ENCODE data around the gene PCSK6.

Gene PCSK6

GRCh38 chr15:101372149-101372577, 117.3 kb downstream of the PCSK6 start:
- no peaks in the 10 kb centered on the region for H3K79me2 ChIP-seq (ENCODE audit: control insufficient read depth, low read length)
- no peaks in the 10 kb centered on the region for H3F3A ChIP-seq (ENCODE audit: control insufficient read depth, insufficient read depth)
- no peaks in the 10 kb centered on the region for H3K9me2 ChIP-seq (replicated peaks; ENCODE audit: control insufficient read depth, low read length)
- H3K4me1 ChIP-seq (ENCODE audit: control insufficient read depth, low read length): no peaks in the 10 kb centered on the region
- H3K27me3 ChIP-seq (ENCODE audit: control insufficient read depth, low read length): peaks cover 3% of the 10 kb centered on the region; the same call in 1 of the 2 replicates
- no peak overlapping the region for H3K4me2 ChIP-seq (ENCODE audit: low read length)
- no peaks in the 10 kb centered on the region for H3K36me3 ChIP-seq (ENCODE audit: control insufficient read depth, low read length)
- no peaks in the 10 kb centered on the region for H3K9me3 ChIP-seq (ENCODE audit: control insufficient read depth, insufficient read depth, low read length)
- TF ChIP-seq, protein P1, sequence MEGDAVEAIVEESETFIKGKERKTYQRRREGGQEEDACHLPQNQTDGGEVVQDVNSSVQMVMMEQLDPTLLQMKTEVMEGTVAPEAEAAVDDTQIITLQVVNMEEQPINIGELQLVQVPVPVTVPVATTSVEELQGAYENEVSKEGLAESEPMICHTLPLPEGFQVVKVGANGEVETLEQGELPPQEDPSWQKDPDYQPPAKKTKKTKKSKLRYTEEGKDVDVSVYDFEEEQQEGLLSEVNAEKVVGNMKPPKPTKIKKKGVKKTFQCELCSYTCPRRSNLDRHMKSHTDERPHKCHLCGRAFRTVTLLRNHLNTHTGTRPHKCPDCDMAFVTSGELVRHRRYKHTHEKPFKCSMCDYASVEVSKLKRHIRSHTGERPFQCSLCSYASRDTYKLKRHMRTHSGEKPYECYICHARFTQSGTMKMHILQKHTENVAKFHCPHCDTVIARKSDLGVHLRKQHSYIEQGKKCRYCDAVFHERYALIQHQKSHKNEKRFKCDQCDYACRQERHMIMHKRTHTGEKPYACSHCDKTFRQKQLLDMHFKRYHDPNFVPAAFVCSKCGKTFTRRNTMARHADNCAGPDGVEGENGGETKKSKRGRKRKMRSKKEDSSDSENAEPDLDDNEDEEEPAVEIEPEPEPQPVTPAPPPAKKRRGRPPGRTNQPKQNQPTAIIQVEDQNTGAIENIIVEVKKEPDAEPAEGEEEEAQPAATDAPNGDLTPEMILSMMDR (IDR thresholded peaks at IDR 0.05; ENCODE audit: low read depth, low read length, poor library complexity, severe bottlenecking): no peak
- TF ChIP-seq EZH2phosphoT487 (IDR thresholded peaks at IDR 0.05; ENCODE audit: borderline replicate concordance, low read length): no peak
- no peak overlapping the region for H3K27ac ChIP-seq (ENCODE audit: low read depth, low read length)
- no peaks in the 10 kb centered on the region for H4K20me1 ChIP-seq (ENCODE audit: control insufficient read depth, insufficient read depth, low read depth, low read length)
- no peak overlapping the region for H3K4me3 ChIP-seq (ENCODE audit: low read length)

GRCh38 chr15:101371519-101371918, 118.0 kb downstream of the PCSK6 start:
- no peak overlapping the region for H3K27ac ChIP-seq (ENCODE audit: low read depth, low read length)

GRCh38 chr15:101371081-101371480, 118.4 kb downstream of the PCSK6 start:
- Histone ChIP-seq H3F3A (ENCODE audit: control insufficient read depth, insufficient read depth) (no peaks in the 10 kb centered on the region), H3K27ac (ENCODE audit: low read depth, low read length) (no peak overlapping the region), H3K4me3 (ENCODE audit: low read length) (no peak overlapping the region), H4K20me1 (ENCODE audit: control insufficient read depth, insufficient read depth, low read depth, low read length) (no peaks in the 10 kb centered on the region), H3K9me3 (ENCODE audit: control insufficient read depth, insufficient read depth, low read length) (no peaks in the 10 kb centered on the region), H3K36me3 (ENCODE audit: control insufficient read depth, low read length) (no peaks in the 10 kb centered on the region), H3K79me2 (ENCODE audit: control insufficient read depth, low read length) (no peaks in the 10 kb centered on the region), H3K27me3 (ENCODE audit: control insufficient read depth, low read length) (peaks cover 4% of the 10 kb centered on the region), H3K4me1 (ENCODE audit: control insufficient read depth, low read length) (no peaks in the 10 kb centered on the region), H3K4me2 (ENCODE audit: low read length) (no peak overlapping the region), H3K9me2 (replicated peaks; ENCODE audit: control insufficient read depth, low read length) (no peaks in the 10 kb centered on the region)
- no peak for TF ChIP-seq EZH2phosphoT487 (IDR thresholded peaks at IDR 0.05; ENCODE audit: borderline replicate concordance, low read length)
- TF ChIP-seq, protein P1 (IDR thresholded peaks at IDR 0.05; ENCODE audit: low read depth, low read length, poor library complexity, severe bottlenecking): no peak

More at GRCh38 chr15:101371519-101371918, 118.0 kb downstream of the PCSK6 start:
- no peaks in the 10 kb centered on the region for H3K4me1 ChIP-seq (ENCODE audit: control insufficient read depth, low read length)
- H3K36me3 ChIP-seq (ENCODE audit: control insufficient read depth, low read length): no peaks in the 10 kb centered on the region
- H3F3A ChIP-seq (ENCODE audit: control insufficient read depth, insufficient read depth): no peaks in the 10 kb centered on the region
- no peak overlapping the region for H3K4me2 ChIP-seq (ENCODE audit: low read length)
- no peaks in the 10 kb centered on the region for H4K20me1 ChIP-seq (ENCODE audit: control insufficient read depth, insufficient read depth, low read depth, low read length)
- no peaks in the 10 kb centered on the region for H3K79me2 ChIP-seq (ENCODE audit: control insufficient read depth, low read length)
- no peak overlapping the region for H3K4me3 ChIP-seq (ENCODE audit: low read length)
- no peaks in the 10 kb centered on the region for H3K9me3 ChIP-seq (ENCODE audit: control insufficient read depth, insufficient read depth, low read length)
- TF ChIP-seq, protein P1 (IDR thresholded peaks at IDR 0.05; ENCODE audit: low read depth, low read length, poor library complexity, severe bottlenecking): no peak
- TF ChIP-seq EZH2phosphoT487 (IDR thresholded peaks at IDR 0.05; ENCODE audit: borderline replicate concordance, low read length): no peak
- peaks cover 3% of the 10 kb centered on the region; the same call in 1 of the 2 replicates for H3K27me3 ChIP-seq (ENCODE audit: control insufficient read depth, low read length)
- no peaks in the 10 kb centered on the region for H3K9me2 ChIP-seq (replicated peaks; ENCODE audit: control insufficient read depth, low read length)
